Fibroblast of lung (primary cell): Measurements from ENCODE around the gene FYN. TPM values are rescaled to one million over a fixed set of nuclear protein-coding genes. Genes with fewer than 3 reads are reported as not detected.

Experiments used
- DNase-seq, 2 donors: peaks; one replicate each; pipeline versions ENCODE4 v3.0.0 to v3.0.0-alpha.2; 2010; ENCODE audit warnings: low read depth in 2 of 2
- H2AFZ ChIP-seq: 2 replicates; pipeline ENCODE4 v1.5.1; 2012; ENCODE audit warnings: low read length, control low read depth, inconsistent platforms
- H3K27ac ChIP-seq: 2 replicates; pipeline ENCODE4 v1.5.1; 2011; ENCODE audit warnings: low read length, control low read depth; ENCODE audit not compliant: insufficient read depth
- H3K27me3 ChIP-seq: 2 replicates; pipeline ENCODE4 v1.5.1; 2011; ENCODE audit warnings: mild to moderate bottlenecking, low read length; ENCODE audit not compliant: control insufficient read depth, insufficient read depth
- H3K36me3 ChIP-seq: 2 replicates; pipeline ENCODE4 v1.5.1; 2011; ENCODE audit warnings: low read length; ENCODE audit not compliant: control insufficient read depth, insufficient read depth
- H3K4me1 ChIP-seq: 2 replicates; pipeline ENCODE4 v1.5.1; 2011; ENCODE audit warnings: low read length; ENCODE audit not compliant: control insufficient read depth, insufficient read depth; ENCODE audit errors: extremely low read depth
- H3K4me2 ChIP-seq: 2 replicates; pipeline ENCODE4 v1.5.1; 2011; ENCODE audit warnings: low read length, control low read depth; ENCODE audit not compliant: insufficient read depth; ENCODE audit errors: extremely low read depth
- H3K4me3 ChIP-seq, 4 experiments: fragments of 200-600 bp in 1 of 4; sonication (generic) in 1 of 4; replicated peaks in 1 of 4; 2 replicates each; pipeline ENCODE4 v1.5.1; 2011 to 2016; ENCODE audit warnings: low read length in 4 of 4, low read depth in 3 of 4, mild to moderate bottlenecking in 3 of 4, control low read depth in 2 of 4, inconsistent platforms in 1 of 4, mixed read lengths in 1 of 4; ENCODE audit not compliant: insufficient read depth in 1 of 4; ENCODE audit errors: control extremely low read depth in 1 of 4
- H3K79me2 ChIP-seq: 2 replicates; pipeline ENCODE4 v1.5.1; 2012; ENCODE audit warnings: mild to moderate bottlenecking, low read length, inconsistent platforms; ENCODE audit not compliant: control insufficient read depth, insufficient read depth
- H3K9ac ChIP-seq: 2 replicates; pipeline ENCODE4 v1.5.1; 2011; ENCODE audit warnings: mild to moderate bottlenecking, low read length, control low read depth; ENCODE audit not compliant: insufficient read depth
- H3K9me3 ChIP-seq: 2 replicates; pipeline ENCODE4 v1.5.1; 2012; ENCODE audit warnings: low read depth, low read length; ENCODE audit not compliant: control insufficient read depth, insufficient read depth
- H4K20me1 ChIP-seq: 2 replicates; pipeline ENCODE4 v1.5.1; 2011; ENCODE audit warnings: low read length; ENCODE audit not compliant: control insufficient read depth, insufficient read depth; ENCODE audit errors: extremely low read depth
- CTCF ChIP-seq, 2 donors: IDR thresholded peaks in 1 of 2; conservative IDR thresholded peaks in 1 of 2; 1 replicate in 1 of 2; 2 replicates in 1 of 2; pipeline ENCODE4 v1.5.1; 2011 to 2012; ENCODE audit warnings: low read length in 2 of 2, control low read depth in 1 of 2, inconsistent platforms in 1 of 2, low read depth in 1 of 2, mild to moderate bottlenecking in 1 of 2
- EZH2 ChIP-seq: IDR thresholded peaks from 2 replicates; pipeline ENCODE4 v1.5.1; 2012; ENCODE audit warnings: low read length, control low read depth, mild to moderate bottlenecking; ENCODE audit errors: missing control alignments
- polyA plus RNA-seq, 2 donors: library from polyadenylated mRNA; depleted of rRNA in 1 of 2; stranded (reverse) in 1 of 2; unstranded in 1 of 2; fragments of >200 nt; gene quantifications; 2 replicates each; pipeline ENCODE4 v1.2.1, GENCODE V29; 2011 to 2012; ENCODE audit warnings: missing spikeins in 1 of 2
- total RNA-seq: library from RNA; depleted of rRNA; stranded (reverse); fragments of >200 nt; gene quantifications from 2 replicates; pipeline ENCODE4 v1.2.1, GENCODE V29; 2014

Gene FYN
- total and polyA plus RNA-seq, 2 donors (not counting 1 experiment from before 2014, with no cell fraction given), result 64.7 TPM

GRCh38 chr6:111676383-111676782 is 196.9 kb downstream of the FYN start:
- TF ChIP-seq EZH2 (no peak), CTCF (conservative IDR thresholded peaks at IDR 0.05 in 1 of 2, IDR thresholded peaks at IDR 0.05 in 1 of 2; ENCODE audit: low read depth in 1 of 2, low read length in 2 of 2) (no peak)
- no peaks in the 10 kb centered on the region for H4K20me1 ChIP-seq
- H3K4me3 ChIP-seq, result no peak overlapping the region
- H3K79me2 ChIP-seq, result no peaks in the 10 kb centered on the region
- no peak overlapping the region for H2AFZ ChIP-seq
- H3K4me2 ChIP-seq, result no peak overlapping the region
- no peaks in the 10 kb centered on the region for H3K4me1 ChIP-seq
- H3K9ac ChIP-seq, result no peak overlapping the region
- no peak overlapping the region for H3K27ac ChIP-seq
- peaks cover 1% of the 10 kb centered on the region for H3K36me3 ChIP-seq
- H3K27me3 ChIP-seq, result no peaks in the 10 kb centered on the region
- DNase-seq, result no peak
- no peaks in the 10 kb centered on the region for H3K9me3 ChIP-seq

DNA sequence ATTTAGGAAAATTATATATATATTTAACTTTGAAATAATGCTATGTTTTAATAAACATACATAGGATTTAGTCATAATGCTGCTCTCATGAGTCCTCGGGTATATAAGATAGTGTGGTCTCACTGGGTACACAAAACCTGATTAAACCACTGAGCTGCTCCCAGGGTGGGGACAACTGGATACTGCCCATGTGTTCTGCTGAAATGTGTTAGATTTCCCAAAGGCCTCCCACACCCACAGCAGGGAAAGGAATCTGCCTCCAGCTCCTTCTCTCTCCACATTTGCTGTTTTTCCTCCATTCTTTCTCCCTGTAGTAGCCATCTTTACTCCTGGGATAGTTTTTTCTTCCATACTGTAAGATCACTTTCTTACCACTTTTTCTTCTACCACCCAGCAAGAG is 198.4 kb downstream of the FYN start:
- Histone ChIP-seq H3K4me1 (no peaks in the 10 kb centered on the region), H3K9ac (no peak overlapping the region), H3K36me3 (peaks cover 1% of the 10 kb centered on the region), H3K27ac (no peak overlapping the region), H3K27me3 (no peaks in the 10 kb centered on the region), H4K20me1 (no peaks in the 10 kb centered on the region), H3K9me3 (no peaks in the 10 kb centered on the region), H3K4me2 (no peak overlapping the region), H3K4me3 (no peak overlapping the region), H2AFZ (no peak overlapping the region), H3K79me2 (no peaks in the 10 kb centered on the region)
- TF ChIP-seq CTCF (conservative IDR thresholded peaks at IDR 0.05 in 1 of 2, IDR thresholded peaks at IDR 0.05 in 1 of 2; ENCODE audit: low read depth in 1 of 2, low read length in 2 of 2), result no peak
- no peak for TF ChIP-seq EZH2
- DNase-seq, result no peak

- no peak overlapping the region for H3K4me2 ChIP-seq
- no peak for DNase-seq
- no peaks in the 10 kb centered on the region for H3K27me3 ChIP-seq
- TF ChIP-seq EZH2, result no peak
- no peak for TF ChIP-seq CTCF (conservative IDR thresholded peaks at IDR 0.05 in 1 of 2, IDR thresholded peaks at IDR 0.05 in 1 of 2; ENCODE audit: low read depth in 1 of 2, low read length in 2 of 2)
- H3K4me1 ChIP-seq, result no peaks in the 10 kb centered on the region
- H3K9me3 ChIP-seq, result no peaks in the 10 kb centered on the region
- no peak overlapping the region for H3K4me3 ChIP-seq
- H3K9ac ChIP-seq, result no peak overlapping the region
- H4K20me1 ChIP-seq, result no peaks in the 10 kb centered on the region
- H2AFZ ChIP-seq, result no peak overlapping the region
- H3K27ac ChIP-seq, result no peak overlapping the region
- H3K79me2 ChIP-seq, result no peaks in the 10 kb centered on the region
- peaks cover 1% of the 10 kb centered on the region for H3K36me3 ChIP-seq
Measured at GRCh38 chr6:111674413-111674812, 198.8 kb downstream of the FYN start.
